NCI-H526 (cell line): Measurements from ENCODE around the gene R3HCC1L.

Experiments used
- DNase-seq, 2 experiments: peaks; one replicate each; lab custom pipeline; 2025; lab: John Stamatoyannopoulos, UW

R3HCC1L gene

DNA sequence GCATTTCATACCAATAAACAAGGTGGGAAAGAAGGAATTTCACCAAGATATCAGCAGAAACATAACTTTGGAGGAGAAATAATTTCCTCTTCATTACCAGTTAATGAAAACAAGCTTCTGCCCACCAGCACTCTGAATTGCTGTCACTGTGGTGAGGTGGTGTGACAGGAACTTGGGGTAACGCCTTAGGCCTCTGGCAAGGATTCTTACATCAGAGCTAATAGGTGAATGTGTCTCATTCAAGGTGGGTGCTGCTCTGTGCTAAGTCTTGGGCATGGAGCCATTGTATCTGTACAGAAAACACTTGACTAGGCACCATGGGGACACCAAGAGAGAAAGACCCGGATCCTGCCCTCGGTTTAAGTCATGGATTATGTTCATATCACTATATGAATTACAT lies 141.9 kb downstream of the R3HCC1L start:
- DNase-seq, result no peak

DNA sequence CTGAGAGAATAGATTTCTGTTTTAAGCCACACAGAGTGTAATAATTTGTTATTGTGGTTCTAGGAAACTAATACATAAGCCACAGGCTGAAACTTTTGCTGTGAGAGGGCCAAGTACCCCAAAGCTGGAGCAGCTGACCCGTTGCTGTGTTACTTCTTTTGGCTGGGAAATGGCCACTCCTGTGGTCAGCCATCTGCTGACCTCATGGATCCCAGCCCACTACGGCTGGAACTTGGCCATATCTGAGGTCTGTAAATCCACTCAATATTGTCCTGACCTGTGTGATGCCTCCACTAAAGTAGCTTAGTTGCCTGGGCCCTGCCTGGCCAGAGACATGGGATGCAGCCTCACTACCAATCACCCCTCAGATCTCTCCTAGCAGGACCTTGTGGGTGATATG lies 151.0 kb downstream of the R3HCC1L start:
- DNase-seq, result no peak

DNA sequence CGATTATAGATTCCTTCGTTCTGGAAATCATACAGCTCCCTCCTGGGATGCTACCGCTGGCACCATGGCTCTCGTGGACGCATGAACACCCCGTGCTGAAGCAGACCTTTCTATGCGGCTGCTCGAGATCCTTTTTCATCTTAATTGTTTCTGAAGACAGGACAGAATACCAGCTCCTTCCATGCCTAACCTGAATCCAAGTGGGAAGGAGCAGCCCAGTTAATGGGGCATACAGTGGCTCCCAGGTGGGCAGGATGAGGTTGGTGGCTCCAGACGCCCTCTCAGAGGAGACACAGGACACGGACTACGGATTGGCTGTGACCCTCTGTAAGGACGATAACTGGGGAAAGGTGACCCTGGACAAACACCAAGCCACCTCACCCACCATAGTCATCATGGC lies 152.0 kb downstream of the R3HCC1L start:
- no peak for DNase-seq

DNA sequence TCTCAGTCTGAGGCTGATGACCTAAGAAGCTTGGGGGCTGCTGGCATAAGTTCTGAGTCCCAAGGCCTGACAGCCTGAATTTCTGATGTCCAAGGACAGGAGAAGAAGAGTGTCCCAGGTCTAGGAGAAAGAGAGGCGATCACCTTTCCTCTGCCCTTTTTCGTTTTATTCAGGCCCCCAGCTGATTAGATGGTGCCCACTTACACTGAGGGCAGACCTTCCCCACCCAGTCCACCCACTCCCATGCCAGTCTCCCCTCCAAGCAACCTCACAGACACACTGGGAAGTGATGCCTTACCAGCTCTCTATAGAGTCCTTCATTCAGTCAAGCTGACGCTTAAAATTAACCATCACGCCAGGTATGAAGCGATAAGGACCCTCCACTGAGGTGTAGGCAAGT lies 152.9 kb downstream of the R3HCC1L start:
- no peak for DNase-seq

DNA sequence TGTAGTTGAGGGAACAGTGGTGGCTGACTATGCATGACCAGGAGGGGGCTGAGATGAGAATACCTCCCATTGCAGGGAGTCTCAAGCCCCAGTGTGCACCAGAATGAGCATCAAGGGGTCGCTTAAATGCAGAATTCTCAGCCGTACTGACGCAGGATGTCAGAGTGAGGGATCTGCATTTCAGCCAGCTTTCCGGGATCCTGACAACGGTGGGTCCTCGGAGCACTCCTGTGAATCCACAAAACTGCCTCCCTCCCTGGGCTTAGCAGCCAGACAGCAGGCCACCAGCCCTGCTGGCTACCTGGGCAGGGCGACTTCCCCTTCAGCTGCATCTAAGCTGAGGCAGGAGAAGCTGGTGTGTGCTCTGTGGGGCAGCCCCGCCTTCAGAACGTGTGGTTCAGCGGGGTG lies 155.3 kb downstream of the R3HCC1L start:
- no peak for DNase-seq

DNA sequence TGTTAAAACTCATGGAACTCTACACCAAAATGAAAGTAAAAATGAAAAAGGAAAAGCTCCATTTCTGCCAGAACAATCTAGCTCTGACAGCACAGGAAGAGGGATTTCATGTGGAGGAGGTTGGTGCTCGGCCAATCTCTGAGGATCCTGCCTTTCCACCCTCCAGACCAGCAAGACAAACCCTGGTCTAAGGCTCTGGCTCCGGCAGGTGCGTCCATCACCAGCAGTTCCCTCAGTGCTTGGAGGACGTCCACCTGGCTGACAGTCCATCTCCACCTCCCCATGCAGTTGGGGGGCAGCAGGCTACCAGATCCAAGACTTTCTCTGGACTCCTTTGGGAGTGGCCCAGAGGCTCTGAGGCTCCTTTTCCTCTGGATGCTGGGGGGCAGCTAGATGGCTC lies 158.5 kb downstream of the R3HCC1L start:
- no peak for DNase-seq

DNA sequence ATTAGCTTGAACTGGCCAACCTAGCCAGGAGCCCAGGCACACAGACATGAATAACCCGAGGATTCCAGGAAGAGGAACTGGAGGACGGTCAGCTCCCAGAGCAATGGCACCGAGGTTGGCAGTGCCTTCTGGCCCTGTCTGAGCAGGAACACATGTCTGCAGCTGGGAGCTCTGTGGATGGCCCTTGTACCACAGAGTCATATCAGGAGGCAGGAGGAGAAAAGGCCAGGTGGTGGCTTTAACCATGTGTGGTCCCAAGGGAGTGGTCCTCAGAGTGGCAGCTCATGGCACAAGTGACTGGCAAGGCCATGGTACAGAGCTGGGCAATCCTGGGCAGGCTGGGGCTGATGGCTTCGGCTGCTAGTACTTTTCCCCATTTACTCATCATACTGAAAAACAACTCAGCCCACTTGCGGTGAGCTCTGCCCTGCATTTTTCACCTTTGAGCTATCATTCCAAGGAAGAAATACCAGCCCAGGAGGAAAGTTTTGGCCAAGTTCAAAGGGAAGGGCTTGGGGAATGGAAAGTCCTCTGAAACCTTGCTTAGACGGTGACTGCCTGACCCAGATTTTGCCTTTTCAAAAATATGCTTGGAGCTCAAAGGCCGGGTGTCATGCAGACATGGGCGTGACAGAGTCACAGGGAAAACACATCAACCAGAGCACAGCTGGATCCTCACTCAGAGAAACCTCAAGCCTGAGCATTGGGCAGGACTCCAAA lies 159.3 kb downstream of the R3HCC1L start:
- no peak for DNase-seq

DNA sequence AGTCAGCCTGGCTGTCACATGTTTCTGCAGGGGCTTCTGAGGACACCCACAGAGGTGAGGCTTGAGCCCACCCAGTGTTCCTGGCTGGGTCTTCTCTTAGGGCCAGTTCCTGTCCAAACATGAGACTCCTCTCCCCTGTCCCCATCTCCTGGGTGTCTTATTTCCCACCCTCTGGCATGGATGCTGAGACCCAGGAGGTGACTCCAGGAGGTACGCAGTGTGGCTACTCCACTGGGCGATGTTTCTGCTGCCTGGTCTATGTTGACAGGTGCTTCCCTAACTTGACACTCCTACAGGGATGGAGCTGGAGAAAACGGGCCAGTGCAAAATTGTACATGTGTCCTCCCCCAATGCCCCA lies 159.8 kb downstream of the R3HCC1L start:
- DNase-seq, result no peak
